ENCODE measurements around the gene ZNF865.

Gene ZNF865

DNA sequence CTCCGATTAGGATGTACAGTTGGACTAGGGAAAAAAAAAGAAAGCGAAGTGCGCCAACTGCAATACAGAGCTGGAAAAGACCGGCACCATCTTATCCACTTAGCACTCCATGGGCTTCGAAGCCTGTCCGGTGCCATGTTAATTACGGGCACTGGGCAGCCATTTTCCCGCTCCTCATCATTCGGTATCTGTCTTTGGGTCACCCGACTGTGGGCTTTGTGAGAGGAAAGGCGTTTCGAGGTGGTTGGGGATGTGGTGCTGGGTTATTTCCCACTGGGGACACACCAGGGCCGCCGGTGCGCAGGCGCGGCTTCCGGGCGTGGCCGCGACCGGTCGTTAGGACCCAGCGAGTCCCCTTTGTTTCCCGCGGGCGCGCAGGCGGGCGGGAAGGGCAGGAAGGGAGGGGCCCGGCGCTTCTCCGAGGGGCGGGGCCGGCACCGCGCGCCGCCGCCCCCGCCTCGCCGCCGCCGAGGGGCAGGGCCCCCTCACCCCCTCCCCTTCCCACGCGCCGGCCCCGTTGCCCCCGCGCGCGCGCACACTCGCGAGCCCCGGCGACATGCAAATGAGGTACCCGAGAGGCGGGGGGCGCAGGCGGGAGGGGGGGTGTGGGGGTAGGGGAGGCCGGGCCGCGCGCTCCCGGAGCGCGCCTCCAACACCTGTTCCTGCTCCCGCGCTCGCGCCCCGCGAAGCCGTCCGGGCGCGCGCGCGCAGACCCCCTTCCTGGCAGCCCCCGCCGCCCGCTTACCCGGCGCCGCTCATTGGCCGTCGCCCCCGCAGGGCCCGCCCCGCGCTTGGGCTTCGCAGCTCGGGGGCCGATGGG lies 5.4 kb upstream of the ZNF865 start, which contains the start of gene ZNF524:
TSS of gene ZNF524 (plus strand) at position 447 of the 820 bp plus-strand sequence. CDS start 1,825 bp downstream, outside the sequence.
- Histone ChIP-seq H3K9ac (ENCODE audit: low read length) (peak within 1 kb of the TSS; percentile 100), H3K9me3 (ENCODE audit: control insufficient read depth, low read depth, low read length) (no peaks in the 10 kb centered on the region), H3K4me1 (ENCODE audit: control insufficient read depth, low read depth, low read length) (peaks cover 12% of the 10 kb centered on the region), H3K27ac (ENCODE audit: low read length) (peak within 1 kb of the TSS; percentile 100), H3K36me3 (ENCODE audit: control insufficient read depth, low read depth, low read length) (peaks cover 13% of the 10 kb centered on the region), H3K27me3 (ENCODE audit: control insufficient read depth, insufficient read depth, low read length) (no peaks in the 10 kb centered on the region), H3K4me3 (ENCODE audit: low read length) (peak within 1 kb of the TSS; percentile 97)

DNA sequence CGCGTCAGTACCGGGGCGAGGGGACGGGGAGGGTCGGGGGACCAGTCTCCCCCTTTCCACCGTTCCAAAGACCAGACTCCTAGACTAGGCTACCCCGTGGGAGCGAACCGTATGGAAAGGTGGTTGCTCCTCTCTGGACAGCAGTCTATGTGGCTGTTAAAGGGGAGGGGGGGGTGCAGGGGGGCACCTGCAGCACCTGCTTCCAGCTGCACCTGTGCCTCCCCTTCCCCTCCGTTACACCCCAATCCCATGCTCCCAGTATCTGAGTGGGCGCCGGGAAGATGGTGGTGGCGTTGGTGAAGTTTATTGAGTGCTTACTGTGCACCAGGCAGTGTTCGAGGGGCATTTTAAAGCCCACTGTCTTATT lies 4.8 kb upstream of the ZNF865 start:
- H3K36me3 ChIP-seq (ENCODE audit: control insufficient read depth, low read depth, low read length) = peaks cover 9% of the 10 kb centered on the region
- H3K27ac ChIP-seq (ENCODE audit: low read length) = no peak overlapping the region
- H3K4me1 ChIP-seq (ENCODE audit: control insufficient read depth, low read depth, low read length) = peaks cover 12% of the 10 kb centered on the region
- H3K9ac ChIP-seq (ENCODE audit: low read length) = peak overlapping the region; percentile 28
- peak overlapping the region; percentile 71 for H3K4me3 ChIP-seq (ENCODE audit: low read length)
- no peaks in the 10 kb centered on the region for H3K27me3 ChIP-seq (ENCODE audit: control insufficient read depth, insufficient read depth, low read length)
- no peaks in the 10 kb centered on the region for H3K9me3 ChIP-seq (ENCODE audit: control insufficient read depth, low read depth, low read length)

DNA sequence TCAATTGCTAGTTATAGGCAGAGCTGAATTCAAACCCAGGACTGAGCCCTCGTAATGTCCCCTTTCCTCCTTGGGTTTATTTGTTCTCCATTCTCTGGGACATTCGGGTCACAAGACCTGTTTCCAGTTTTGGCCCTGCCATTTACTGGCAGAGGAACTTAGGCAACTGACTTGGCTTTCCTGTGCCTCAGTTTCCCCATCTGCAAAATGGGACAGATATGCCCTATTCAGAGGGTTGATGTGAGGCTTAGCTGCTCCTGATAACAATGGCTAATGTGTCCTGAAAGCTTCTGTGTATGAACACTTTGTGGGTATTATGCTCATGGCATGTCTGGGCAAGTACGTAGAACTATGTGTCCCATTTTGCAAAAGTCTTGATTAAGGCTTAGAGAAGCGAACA lies 4.4 kb upstream of the ZNF865 start:
- peaks cover 12% of the 10 kb centered on the region for H3K4me1 ChIP-seq (ENCODE audit: control insufficient read depth, low read depth, low read length)
- H3K27ac ChIP-seq (ENCODE audit: low read length) = no peak overlapping the region
- H3K4me3 ChIP-seq (ENCODE audit: low read length) = peak overlapping the region; percentile 71
- no peaks in the 10 kb centered on the region for H3K9me3 ChIP-seq (ENCODE audit: control insufficient read depth, low read depth, low read length)
- no peaks in the 10 kb centered on the region for H3K27me3 ChIP-seq (ENCODE audit: control insufficient read depth, insufficient read depth, low read length)
- peaks cover 4% of the 10 kb centered on the region for H3K36me3 ChIP-seq (ENCODE audit: control insufficient read depth, low read depth, low read length)
- H3K9ac ChIP-seq (ENCODE audit: low read length) = peak overlapping the region; percentile 28

DNA sequence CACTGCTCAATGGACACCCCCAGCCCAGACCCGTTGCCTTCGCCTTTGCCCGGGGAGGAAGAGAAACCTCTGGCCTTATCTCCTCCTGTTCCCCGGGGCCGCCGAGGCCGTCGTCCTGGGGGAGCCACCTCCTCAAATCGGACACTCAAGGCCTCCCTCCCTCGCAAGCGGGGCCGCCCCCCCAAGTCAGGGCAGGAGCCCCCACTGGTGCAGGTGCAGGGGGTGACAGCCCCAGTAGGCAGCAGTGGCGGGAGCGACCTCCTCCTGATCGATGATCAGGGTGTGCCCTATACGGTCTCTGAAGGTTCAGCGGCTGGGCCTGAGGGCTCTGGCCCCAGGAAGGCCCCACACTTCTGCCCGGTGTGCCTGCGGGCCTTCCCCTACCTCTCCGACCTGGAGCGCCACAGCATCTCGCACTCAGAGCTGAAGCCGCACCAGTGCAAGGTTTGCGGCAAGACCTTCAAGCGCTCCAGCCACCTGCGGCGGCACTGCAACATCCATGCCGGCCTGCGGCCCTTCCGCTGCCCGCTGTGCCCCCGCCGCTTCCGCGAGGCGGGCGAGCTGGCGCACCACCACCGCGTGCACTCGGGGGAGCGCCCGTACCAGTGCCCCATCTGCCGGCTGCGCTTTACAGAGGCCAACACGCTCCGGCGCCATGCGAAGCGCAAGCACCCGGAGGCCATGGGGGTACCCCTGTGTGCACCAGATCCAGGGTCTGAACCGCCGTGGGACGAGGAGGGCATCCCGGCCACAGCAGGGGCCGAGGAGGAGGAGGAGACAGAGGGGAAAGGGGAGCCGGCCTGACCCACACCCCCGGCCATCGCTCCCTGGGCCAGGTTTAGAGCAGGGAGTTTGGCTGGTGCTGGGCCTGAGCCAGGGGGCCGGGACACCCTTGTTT lies 3.1 kb upstream of the ZNF865 start:
- Histone ChIP-seq H3K27me3 (ENCODE audit: control insufficient read depth, insufficient read depth, low read length) (no peaks in the 10 kb centered on the region), H3K36me3 (ENCODE audit: control insufficient read depth, low read depth, low read length) (no peaks in the 10 kb centered on the region), H3K9me3 (ENCODE audit: control insufficient read depth, low read depth, low read length) (no peaks in the 10 kb centered on the region), H3K4me1 (ENCODE audit: control insufficient read depth, low read depth, low read length) (peaks cover 18% of the 10 kb centered on the region), H3K4me3 (ENCODE audit: low read length) (no peak overlapping the region), H3K9ac (ENCODE audit: low read length) (no peak overlapping the region), H3K27ac (ENCODE audit: low read length) (no peak overlapping the region)

DNA sequence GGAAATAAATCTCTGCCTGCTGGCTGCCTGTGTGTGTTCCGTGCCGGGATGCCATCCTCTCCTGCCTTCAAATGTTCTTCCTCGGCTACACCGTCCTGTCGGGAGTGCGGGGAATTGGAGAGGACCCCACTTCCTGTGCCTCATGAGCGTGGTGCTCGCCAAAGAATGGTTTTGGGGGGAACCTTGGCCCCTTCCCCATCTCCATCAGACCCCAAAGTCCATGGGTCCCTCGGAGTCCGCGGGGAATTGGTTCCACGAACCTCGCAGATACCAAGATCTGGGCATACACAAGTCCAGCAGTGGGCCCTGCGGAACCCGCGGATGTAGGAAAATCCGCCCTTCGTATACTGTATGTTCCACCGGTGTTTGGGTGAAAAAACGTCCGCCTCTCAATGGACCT lies 2.3 kb upstream of the ZNF865 start:
- no peaks in the 10 kb centered on the region for H3K9me3 ChIP-seq (ENCODE audit: control insufficient read depth, low read depth, low read length)
- H3K27ac ChIP-seq (ENCODE audit: low read length) = no peak overlapping the region
- H3K9ac ChIP-seq (ENCODE audit: low read length) = no peak overlapping the region
- H3K4me1 ChIP-seq (ENCODE audit: control insufficient read depth, low read depth, low read length) = peaks cover 14% of the 10 kb centered on the region
- no peaks in the 10 kb centered on the region for H3K36me3 ChIP-seq (ENCODE audit: control insufficient read depth, low read depth, low read length)
- no peak overlapping the region for H3K4me3 ChIP-seq (ENCODE audit: low read length)
- no peaks in the 10 kb centered on the region for H3K27me3 ChIP-seq (ENCODE audit: control insufficient read depth, insufficient read depth, low read length)

DNA sequence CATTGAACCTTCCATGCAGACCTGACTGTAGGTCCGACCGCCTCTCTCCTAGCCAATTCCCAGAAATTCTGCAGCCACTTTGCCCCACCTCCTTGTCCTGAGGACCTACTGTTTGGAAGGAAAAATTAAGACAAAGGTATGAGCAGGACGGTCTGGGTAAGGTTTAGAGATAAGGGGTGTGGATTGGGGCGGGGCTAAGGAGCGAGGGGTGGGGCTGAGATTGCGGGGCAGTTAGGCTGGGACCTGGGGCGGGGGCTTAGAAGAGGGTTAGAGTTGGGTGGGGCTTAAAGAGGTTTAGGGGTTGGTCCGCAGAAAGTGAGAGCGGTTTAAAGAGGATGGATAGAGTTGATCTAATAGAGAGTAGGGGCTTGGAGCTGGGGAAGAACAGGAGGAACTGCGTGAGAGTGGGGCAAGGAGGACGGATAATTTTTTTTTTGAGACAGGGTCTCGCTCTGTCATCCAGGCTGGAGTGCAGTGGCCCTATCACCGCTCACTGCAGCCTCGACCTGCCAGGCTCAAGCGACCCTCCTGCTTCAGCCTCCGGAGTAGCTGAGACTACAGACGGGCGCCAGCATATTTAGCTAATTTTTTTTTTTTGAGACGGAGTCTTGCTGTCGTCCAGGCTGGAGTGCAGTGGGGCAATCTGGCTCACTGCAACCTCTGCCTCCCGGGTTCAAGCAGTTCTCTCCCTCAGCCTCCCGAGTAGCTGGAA lies 1.7 kb upstream of the ZNF865 start:
- Histone ChIP-seq H3K9ac (ENCODE audit: low read length) (no peak overlapping the region), H3K27ac (ENCODE audit: low read length) (no peak overlapping the region), H3K4me3 (ENCODE audit: low read length) (no peak overlapping the region), H3K36me3 (ENCODE audit: control insufficient read depth, low read depth, low read length) (no peaks in the 10 kb centered on the region), H3K9me3 (ENCODE audit: control insufficient read depth, low read depth, low read length) (no peaks in the 10 kb centered on the region), H3K4me1 (ENCODE audit: control insufficient read depth, low read depth, low read length) (peaks cover 9% of the 10 kb centered on the region), H3K27me3 (ENCODE audit: control insufficient read depth, insufficient read depth, low read length) (no peaks in the 10 kb centered on the region)

DNA sequence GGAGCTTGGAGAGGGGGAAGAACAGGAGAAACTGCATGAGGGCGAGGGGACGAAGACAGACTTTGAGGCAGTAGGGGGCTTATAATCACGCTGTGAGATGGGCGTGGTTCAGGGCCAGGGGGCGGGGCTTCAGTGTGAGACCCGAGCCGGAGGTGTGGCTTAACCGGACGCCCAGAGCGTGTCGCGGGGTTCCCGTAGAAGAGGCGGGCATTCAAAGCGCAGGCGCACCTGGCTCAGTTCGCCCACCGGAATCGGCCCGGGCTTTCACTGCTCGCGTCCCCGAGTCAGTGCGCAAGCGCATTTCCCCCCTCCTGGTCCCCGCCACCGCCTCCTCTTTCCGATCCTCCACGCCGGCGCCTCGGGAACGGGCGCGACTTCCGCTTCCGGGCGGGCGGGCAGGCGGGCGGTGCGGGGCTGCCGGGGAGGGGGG lies 225 bp upstream of the ZNF865 start:
- H3K9me3 ChIP-seq (ENCODE audit: control insufficient read depth, low read depth, low read length) = no peaks in the 10 kb centered on the region
- peak overlapping the region; percentile 73 for H3K4me3 ChIP-seq (ENCODE audit: low read length)
- H3K27me3 ChIP-seq (ENCODE audit: control insufficient read depth, insufficient read depth, low read length) = no peaks in the 10 kb centered on the region
- H3K4me1 ChIP-seq (ENCODE audit: control insufficient read depth, low read depth, low read length) = peaks cover 9% of the 10 kb centered on the region
- peak overlapping the region; percentile 74 for H3K9ac ChIP-seq (ENCODE audit: low read length)
- peaks cover 7% of the 10 kb centered on the region for H3K36me3 ChIP-seq (ENCODE audit: control insufficient read depth, low read depth, low read length)
- H3K27ac ChIP-seq (ENCODE audit: low read length) = no peak overlapping the region

DNA sequence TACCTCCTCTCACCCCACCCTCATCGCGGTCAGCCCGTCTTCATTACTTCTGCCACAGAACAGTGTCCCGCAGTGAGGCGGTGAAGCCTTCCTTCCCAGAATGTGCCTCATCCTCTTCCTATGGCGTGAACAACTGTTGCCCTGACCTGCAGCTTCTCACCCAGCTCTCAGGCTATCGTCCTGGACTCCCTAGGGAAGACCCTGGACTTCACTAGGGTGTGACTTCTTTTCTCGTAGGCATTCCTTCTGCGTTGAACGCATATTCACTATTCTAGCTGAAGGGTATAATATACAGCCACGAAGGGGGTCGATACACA lies 982 bp downstream of the ZNF865 start:
- Histone ChIP-seq H3K27me3 (ENCODE audit: control insufficient read depth, insufficient read depth, low read length) (no peaks in the 10 kb centered on the region), H3K27ac (ENCODE audit: low read length) (no peak overlapping the region), H3K9ac (ENCODE audit: low read length) (no peak overlapping the region), H3K4me3 (ENCODE audit: low read length) (peak overlapping the region; percentile 73), H3K9me3 (ENCODE audit: control insufficient read depth, low read depth, low read length) (no peaks in the 10 kb centered on the region), H3K36me3 (ENCODE audit: control insufficient read depth, low read depth, low read length) (peaks cover 7% of the 10 kb centered on the region), H3K4me1 (ENCODE audit: control insufficient read depth, low read depth, low read length) (peaks cover 9% of the 10 kb centered on the region)

DNA sequence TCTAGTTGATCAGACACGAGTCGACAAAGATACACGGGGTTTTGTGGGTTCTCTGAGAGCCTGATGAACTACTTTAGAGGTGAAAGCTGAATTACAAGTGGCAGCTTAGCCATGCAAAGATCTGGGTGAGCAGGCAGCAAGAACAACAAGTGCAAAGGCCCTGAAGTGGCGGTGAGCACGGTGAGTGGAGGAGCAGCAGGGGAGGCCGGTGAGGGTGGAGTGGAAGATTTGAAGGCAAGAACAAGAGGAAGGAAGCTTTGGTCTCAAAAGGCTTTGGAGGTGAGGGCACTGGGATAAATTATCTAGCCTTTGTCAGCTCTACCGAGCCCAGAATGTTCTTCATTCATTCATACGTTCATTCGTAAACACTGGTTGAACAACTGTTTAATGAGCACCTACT lies 1.4 kb downstream of the ZNF865 start:
- no peak overlapping the region for H3K9ac ChIP-seq (ENCODE audit: low read length)
- H3K4me3 ChIP-seq (ENCODE audit: low read length) = peak overlapping the region; percentile 73
- no peak overlapping the region for H3K27ac ChIP-seq (ENCODE audit: low read length)

DNA sequence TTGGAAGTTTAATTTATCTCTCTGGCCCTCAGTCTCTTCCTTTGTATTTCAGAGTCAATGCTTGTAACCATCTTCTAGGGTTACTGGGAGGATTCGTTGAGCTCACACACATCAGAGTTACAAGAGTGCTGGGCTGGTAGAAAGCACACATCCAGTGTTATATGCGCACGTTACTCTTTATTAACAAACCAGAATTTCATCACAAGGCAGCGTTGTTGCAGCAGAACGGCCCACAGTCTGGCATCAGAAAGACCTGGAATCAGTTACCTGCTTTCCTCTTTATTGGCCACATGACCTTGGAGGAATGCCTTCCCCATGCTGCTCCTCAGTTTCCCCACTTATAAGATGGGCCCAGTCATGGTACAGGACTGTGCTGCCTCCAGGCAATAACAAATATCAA lies 3.9 kb downstream of the ZNF865 start:
- H3K4me1 ChIP-seq (ENCODE audit: control insufficient read depth, low read depth, low read length) = peaks cover 9% of the 10 kb centered on the region
- H3K27ac ChIP-seq (ENCODE audit: low read length) = no peak overlapping the region
- H3K4me3 ChIP-seq (ENCODE audit: low read length) = no peak overlapping the region
- peaks cover 7% of the 10 kb centered on the region for H3K36me3 ChIP-seq (ENCODE audit: control insufficient read depth, low read depth, low read length)
- H3K9ac ChIP-seq (ENCODE audit: low read length) = no peak overlapping the region
- no peaks in the 10 kb centered on the region for H3K27me3 ChIP-seq (ENCODE audit: control insufficient read depth, insufficient read depth, low read length)
- H3K9me3 ChIP-seq (ENCODE audit: control insufficient read depth, low read depth, low read length) = no peaks in the 10 kb centered on the region

More for the DNA sequence above, 1.4 kb downstream of the ZNF865 start:
- H3K27me3 ChIP-seq (ENCODE audit: control insufficient read depth, insufficient read depth, low read length) = no peaks in the 10 kb centered on the region
- no peaks in the 10 kb centered on the region for H3K9me3 ChIP-seq (ENCODE audit: control insufficient read depth, low read depth, low read length)
- H3K4me1 ChIP-seq (ENCODE audit: control insufficient read depth, low read depth, low read length) = peaks cover 9% of the 10 kb centered on the region
- H3K36me3 ChIP-seq (ENCODE audit: control insufficient read depth, low read depth, low read length) = peaks cover 7% of the 10 kb centered on the region

DNA sequence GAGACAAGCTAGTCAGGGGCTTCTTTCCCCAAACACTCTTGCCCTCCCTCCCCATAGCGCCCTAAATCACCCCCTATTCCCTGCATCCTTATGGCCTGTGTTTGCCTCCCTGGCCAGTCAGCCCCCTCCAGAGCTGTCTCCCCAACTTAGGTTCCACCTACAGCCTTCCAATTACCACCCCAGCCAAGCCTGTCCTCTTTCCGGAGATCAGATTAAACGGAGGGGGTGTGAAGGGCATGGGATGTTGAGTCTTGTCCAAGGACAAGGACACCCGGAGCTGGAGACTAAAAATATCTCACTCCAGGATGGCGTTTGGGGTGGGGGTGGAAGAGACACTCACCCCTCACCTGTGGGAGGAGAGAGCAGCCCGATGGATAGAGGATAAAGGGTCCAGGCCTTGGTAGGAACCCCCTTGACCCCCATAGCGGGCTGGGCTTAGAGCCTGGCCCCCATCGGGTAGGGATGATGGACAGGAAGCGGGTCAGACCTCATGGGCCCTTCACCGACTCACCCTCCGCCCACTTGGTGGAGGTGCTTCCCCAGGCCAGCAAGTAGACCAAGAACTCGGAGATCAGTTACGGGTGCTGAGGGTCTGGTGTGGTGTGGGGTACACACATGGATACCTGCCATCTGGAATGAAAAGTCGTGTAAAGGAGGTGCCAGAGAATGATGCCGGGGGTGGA lies 6.0 kb downstream of the ZNF865 start:
- Histone ChIP-seq H3K4me3 (ENCODE audit: low read length) (no peak overlapping the region), H3K27ac (ENCODE audit: low read length) (no peak overlapping the region), H3K36me3 (ENCODE audit: control insufficient read depth, low read depth, low read length) (peaks cover 7% of the 10 kb centered on the region), H3K9me3 (ENCODE audit: control insufficient read depth, low read depth, low read length) (no peaks in the 10 kb centered on the region), H3K27me3 (ENCODE audit: control insufficient read depth, insufficient read depth, low read length) (no peaks in the 10 kb centered on the region), H3K9ac (ENCODE audit: low read length) (no peak overlapping the region), H3K4me1 (ENCODE audit: control insufficient read depth, low read depth, low read length) (peaks cover 4% of the 10 kb centered on the region)

All from iPS-18a (cell line).